Stimulated activated CD8-positive, alpha-beta memory T cell treated with anti-CD3 and anti-CD28 coated beads, Interleukin-7, amount 100 ng/mL, for 48 hours (primary cell): Measurements from ENCODE around the gene USP48.
"Not testable (repeated sequence)": the region's sequence is repeated elsewhere in the genome, so short reads cannot be mapped to it uniquely, and the experiment has no call there.

Source experiments
- DNase-seq, 2 donors: peaks; one replicate each; pipeline ENCODE4 v3.0.0-alpha.2; 2020; ENCODE audit warnings: low read depth in 1 of 2; ENCODE audit errors: extremely low read depth in 1 of 2

USP48 gene

DNA sequence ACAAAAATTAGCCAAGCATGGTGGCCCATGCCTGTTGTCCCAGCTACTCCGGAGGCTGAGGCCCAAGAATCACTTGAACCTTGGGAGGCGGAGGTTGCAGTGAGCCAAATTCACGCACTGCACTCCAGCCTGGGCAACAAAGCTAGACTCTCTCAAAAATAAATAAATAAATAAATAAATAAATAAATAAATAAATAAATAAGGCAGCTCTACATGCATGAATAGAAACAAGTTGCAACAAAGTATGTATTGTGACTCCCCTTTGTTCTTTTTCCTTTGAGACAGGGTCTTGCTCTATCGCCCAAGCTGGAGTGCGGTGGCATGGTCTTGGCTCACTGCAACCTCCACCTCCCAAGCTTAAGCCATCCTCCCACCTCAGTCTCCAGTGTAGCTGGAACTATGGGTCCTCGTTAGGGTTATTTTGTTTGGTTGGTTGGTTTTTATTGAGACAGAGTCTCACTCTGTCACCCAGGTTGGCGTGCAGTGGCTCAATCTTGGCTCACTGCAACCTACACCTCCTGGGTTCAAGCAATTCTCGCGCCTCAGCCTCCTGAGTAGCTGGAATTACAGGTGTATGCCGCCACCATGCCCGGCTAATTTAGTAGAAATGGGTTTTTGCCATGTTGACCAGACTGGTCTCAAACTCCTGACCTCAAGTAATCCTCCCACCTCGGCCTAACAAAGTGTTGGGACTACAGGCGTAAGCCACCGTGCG is 8.0 kb downstream of the USP48 start:
- no peak for DNase-seq

DNA sequence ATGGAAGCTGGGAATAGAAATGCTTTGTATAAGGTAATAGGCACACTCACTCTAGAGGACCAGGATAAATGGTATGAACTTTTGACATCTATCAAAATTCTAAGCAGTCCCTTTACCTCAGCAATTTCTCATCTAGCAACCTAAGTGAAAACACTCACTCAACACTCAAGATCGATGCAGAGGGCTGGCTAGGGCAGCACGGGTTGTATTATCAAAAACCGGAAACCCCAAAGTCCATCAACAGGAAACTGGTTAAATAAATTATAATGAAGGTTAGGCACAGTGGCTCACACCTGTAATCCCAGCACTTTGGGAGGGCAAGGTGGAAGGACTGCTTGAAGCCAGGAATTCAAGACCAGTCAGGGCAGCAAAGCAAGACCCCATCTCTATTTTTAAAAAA is 9.4 kb downstream of the USP48 start:
- DNase-seq, result no peak

DNA sequence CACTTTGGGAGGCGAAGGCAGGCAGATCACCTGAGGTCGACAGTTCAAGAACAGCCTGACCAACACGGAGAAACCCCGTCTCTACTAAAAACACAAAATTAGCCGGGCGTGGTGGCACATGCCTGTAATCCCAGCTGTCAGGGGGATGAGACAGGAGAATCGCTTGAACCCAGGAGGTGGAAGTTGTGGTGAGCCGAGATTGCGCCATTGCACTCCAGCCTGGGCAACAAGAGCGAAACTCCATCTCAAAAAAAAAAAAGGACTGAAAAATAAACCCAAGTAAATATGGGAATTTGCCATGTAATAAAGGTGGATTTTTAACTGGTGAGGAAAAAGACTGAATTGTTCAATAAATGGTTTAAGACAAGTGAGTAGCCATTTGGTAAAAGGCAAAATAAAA is 11.3 kb downstream of the USP48 start:
- DNase-seq, result not testable (repeated sequence)

DNA sequence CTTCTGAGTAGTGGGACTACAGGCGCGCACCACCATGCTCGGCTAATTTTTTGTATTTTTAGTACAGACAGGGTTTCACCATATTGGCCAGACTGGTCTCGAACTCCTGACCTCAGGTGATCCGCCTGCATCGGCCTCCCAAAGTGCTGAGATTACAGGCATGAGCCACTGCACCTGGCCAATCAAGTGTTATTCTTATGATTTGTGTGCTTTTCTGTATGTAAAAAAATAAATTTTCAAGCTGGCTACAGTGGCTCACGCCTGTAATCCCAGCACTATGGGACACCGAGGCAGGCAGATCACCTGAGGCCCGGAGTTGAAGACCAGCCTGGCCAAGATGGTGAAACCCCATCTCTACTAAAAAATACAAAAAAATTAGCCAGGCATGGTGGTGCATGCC is 12.3 kb downstream of the USP48 start:
- DNase-seq, result not testable (repeated sequence)

DNA sequence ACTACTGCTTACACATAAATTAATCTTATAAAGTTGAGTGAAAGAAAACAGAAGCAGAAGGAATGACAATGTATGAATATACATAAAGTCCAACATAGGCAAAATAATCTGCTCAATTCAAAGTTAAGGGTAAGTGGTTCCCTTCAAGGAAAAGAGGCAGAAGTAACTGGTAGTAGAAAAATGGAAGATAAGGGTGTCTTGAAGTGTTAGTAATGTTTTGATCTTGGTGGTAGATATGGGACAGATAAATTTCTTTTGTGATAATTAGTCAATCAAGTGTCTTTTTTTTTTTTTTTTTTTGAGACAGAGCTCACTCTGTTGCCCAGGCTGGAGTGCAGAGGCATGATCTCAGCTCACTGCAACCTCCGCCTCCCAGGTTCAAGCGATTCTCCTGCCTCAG is 12.7 kb downstream of the USP48 start:
- no peak for DNase-seq

DNA sequence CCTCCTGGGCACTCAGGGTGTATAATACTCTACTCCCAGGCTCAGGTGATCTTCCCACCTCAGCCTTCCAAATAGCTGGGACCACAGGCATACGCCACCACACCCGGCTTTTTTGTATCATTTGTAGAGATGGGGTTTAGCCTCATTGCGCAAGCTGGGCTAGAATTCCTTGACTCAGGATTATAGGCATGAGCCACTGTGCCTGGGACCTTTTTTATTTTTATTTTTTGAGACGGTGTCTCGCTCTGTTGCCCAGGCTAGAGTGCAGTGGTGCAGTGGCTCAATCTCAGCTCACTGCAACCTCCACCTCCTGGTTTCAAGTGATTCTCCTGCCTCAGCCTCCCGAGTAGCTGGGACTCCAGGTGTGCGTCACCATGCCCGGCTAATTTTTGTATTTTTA is 15.8 kb downstream of the USP48 start:
- DNase-seq, result not testable (repeated sequence)

DNA sequence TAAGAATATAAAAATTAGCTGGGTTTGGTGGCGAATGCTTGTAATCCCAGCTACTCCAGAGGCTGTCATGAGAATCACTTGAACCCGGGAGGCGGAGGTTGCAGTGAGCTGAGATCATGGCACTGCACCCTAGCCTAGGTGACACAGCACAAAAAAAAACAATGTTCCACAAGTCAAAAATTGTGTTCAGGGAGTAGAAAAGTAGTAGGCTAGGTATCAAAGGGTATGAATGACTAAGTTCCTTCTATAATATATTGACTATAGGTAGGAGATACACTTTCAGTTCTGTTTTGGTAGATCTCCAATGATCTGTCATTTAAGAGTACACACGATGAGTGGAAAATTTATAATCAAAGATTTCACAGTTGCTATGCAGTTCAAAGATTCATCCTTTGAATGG is 16.7 kb downstream of the USP48 start:
- no peak for DNase-seq

DNA sequence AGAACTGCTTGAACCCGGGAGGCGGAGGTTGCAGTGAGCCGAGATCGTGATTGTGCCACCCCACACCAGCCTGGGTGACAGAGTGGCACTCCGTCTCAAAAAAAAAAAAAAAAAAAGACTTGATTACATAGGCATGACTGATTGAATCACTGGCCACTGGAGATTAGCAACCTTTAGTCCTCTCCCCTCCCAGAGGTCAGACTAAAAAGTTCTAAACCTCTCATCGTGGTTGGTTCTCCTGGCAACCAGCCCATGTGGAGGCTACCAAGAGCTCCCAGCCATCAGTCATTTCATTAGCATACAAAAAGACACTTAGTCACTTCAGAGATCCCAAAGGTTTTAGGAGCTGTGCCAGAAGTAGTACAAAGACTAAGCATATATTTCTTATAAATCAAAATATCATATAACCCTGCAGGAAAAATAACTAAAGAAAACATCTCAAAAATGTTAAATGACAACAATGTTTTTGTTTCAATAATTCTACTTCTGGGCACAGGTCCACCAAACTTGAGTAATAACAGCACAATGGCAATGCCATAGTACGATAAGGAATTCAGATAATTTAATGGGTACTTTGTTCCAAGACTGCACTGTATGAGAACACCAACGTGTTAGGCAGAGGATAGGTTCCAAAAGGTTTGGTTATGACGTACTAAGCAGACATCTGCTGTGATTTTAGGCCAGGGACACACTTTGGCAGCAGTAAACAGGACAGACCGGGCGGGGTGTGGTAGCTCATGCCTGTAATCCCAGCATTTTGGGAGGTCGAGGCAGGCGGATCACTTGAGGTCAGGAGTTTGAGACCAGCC is 18.1 kb downstream of the USP48 start:
- DNase-seq, result no peak

DNA sequence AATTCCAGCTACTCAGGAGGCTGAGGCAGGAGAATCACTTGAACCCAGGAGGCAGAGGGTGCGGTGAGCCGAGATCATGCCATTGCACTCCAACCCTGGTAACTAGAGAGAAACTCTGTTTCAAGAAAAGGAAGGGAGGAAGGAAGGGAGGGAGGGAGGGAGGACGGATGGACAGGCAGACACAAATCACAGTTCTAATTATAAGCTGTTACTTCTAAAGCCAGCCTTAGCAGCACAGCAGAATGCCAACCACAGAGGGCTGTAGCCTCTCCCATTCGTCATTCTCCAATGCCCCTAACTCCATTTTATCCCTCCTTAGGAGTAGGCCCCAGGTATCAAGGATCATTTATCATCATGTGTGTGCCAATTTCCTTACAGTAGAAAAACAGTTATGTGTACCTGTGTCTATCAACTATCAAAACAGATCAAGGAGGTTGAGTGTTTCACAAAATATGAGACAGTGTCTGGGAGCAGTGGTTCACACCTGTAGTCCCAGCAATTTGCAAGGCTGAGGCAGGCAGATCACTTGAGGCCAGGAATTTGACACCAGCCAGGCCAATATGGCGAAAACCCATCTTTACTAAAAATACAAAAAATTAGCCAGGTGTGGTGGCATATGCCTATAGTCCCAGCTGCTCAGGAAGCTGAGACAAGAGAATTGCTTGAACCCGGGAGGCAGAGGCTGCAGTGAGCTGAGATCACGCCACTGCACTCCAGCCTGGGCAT is 19.1 kb downstream of the USP48 start:
- no peak for DNase-seq

DNA sequence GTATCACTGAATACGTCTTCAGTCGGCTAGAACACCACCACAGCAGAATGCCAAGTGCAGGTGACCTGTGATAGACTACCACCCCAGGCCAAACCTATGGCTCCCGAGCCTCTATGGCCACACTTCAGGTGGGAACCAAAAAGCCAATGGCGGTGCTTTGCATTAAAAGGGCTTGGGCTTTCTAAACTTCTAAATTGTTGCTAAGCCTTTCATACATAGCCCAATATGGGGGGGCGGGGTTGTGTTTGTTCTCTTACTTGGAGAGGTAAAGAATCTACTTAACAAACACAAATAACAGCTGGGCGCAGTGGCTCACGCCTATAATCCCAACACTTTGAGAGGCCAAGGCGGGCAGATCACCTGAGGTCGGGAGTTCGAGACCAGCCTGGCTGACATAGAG is 19.7 kb downstream of the USP48 start:
- no peak for DNase-seq

DNA sequence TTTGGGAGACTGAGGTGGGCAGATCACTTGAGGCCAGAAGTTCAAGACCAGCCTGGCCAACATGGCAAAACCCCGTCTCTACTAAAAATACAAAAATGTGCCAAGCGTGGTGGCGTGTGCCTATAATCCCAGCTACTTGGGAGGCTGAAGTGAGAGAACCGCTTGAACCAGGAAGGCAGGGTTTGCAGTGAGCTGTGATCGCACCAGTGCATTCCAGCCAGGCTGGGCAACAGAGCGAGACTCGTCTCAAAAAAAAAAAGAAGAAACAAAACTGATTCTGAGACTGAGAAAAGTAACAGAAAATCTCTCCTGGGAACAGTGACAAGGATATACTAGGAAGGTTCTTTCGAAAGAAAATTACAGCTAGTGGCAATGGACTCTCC is 20.9 kb downstream of the USP48 start:
- no peak for DNase-seq

DNA sequence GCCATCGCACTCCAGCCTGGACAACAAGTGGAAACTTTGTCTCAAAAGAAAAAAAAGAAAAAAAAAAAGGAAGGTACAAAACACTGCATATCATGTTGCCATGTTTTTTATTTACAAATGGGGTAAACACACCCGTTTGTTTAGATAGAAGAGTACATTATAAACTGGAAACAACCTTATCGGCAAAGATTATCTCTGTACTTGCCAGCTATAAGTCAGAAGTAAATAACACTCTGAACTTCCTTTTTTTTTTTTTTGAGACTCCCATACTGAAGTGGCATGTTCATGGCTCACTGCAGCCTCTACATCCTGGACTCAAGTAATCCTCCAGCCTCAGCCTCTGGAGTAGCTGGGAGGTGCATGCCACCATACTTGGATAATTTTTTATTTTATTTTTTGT is 21.9 kb downstream of the USP48 start:
- DNase-seq, result no peak

DNA sequence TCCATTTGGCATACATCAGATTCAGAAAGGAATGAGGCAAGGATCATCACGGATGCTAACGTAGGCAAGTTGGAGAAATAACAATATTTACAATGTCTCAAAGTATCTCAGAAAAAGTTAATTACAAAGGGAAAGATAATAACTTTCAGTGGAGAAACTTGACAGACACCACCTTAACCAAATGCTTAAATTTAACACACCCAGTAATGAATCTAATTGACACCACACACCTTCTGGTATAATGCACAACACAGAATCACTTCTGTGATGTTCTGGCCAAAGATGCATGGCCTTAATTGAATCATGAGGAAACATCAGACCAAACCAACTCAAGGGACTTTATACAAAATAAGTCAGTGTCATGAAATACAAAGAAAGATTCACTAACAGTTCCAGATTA is 23.1 kb downstream of the USP48 start:
- DNase-seq, result no peak

DNA sequence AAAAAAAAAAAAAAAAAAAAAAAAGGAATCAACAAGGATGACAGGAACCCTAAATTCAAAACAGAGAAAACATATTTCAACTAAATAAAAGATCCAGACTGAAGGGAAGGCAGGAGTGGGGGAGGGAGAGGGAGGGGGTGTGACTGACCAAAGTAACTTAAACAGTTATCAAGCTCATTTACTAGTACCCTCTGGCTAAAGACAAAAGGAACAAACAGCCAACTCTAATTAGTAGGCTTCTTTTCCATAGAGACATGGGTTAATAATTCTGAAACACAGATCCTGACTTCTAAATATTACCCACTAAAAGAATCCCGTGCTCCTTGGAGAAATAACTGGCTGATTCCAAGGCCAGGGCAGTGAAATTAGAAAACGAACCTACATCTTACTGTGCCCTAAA is 23.8 kb downstream of the USP48 start:
- no peak for DNase-seq

DNA sequence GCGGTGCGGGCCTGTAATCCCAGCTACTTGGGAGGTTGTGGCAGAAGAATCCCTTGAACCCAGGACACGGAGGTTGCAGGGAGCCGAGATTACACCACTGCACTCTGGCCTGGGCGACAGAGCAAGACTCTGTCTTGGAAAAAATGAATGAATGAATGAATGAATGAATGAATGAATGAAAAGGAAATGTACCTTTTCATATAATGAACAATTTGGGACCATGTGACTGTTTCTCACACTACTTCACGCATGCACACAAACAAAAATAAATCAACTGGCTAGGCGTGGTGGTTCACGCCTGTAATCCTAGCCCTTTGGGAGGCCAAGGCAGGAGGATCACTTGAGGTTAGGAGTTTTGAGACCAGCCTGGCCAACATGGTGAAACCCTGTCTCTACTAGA is 24.3 kb downstream of the USP48 start:
- no peak for DNase-seq

DNA sequence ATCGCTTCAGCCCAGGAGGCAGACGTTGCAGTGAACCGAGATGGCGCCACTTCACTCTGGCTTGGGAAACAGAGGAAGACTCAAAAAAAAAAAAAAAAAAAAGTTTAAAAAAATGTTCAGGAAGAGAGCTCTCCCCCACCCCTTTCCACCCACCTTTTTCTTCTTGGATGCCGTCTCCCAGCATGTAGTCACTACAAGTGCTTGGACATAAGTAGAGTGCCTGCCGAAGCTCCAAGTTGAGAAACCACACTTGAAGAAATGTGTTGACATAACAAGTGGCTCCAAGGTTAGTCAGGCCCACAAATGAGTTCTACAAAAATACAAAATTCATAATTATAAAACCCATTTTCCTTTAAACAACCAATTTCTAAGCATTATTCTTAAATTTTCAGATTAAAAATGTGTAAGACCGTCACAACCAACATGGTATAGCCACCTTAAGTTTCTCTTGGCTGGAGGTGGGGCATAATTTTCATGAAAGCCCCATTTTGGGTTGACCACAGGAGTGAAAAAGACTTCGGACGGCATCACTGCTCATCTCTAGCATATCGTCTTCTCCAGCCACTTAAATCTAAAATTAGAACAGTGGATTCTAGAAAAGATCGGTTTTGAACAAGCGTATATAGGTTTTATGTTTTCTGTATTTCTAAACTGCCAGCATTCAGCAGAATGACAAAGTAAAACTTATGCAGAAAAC is 26.4 kb downstream of the USP48 start:
- DNase-seq, result no peak

DNA sequence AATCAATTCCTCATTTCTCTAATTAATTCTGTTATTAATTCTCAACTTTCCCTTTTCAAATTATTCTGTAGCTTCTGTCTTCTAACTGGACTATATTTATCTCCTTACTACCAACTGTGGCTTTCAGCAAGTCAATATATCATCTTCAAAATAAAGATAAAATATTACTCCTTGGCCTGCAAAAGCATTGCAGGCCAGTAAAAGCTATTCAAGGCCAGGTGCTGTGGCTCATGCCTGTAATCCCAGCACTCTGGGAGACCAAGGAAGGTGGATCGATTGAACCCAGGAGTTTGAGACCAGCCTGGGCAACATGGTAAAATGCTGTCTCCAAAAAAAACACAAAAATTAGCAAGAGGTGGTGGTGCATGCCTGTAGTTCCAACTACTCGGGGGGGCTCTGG is 27.9 kb downstream of the USP48 start:
- DNase-seq, result no peak

DNA sequence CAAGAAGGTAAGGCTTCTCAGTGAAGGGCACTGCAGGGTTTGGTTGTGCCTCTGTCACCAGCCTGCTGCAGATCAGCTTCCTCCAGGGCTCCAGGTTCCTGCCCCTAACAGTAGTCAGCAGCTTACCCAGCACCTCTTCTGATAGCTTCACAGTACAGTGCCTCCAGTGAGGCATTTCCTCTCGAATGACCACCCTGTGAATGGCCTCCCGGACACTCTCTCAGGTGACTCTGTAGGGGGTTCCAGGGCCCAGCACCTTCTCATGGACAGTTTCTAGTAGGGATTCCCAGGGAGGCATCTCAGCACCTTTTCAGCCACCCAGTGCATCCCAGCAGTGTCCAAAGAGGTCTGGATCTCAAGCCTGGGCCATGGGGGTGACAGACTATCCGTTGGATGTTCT is 28.4 kb downstream of the USP48 start:
- no peak for DNase-seq

DNA sequence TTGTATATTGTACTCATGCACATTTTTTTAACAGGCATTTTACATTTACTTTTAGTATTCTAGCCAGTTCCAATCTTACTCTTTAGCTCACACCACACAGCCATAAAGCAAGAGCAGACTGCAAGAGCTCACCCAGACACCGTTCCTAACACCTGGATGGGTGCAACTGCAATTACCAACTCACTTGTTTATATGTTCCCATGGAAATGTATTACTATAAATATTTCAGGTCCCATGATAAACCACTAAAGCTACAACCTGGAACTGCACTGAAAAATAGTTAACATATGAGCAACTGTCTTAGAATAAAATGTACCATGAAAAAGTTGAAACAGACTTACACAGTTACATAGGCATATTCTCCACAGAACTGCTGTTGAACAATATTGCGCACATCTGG is 30.8 kb downstream of the USP48 start:
- no peak for DNase-seq

DNA sequence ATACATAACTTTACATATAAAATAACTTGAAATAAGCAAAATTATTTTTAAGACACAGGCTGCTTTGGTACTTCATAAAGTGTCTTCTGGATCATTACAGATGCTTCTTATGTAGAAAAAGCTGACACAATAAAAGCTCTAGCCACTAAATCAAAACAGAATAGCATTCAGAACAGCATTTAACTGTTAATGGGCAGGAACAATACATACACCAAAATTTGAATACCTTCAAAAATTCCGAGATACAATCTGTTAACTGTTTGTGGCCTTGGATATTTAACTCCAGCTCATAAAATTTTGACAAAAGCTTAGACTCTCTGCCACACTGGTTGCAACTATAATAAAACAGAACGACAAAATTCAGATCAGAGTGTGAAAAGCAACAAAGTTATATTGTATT is 31.7 kb downstream of the USP48 start:
- no peak for DNase-seq

DNA sequence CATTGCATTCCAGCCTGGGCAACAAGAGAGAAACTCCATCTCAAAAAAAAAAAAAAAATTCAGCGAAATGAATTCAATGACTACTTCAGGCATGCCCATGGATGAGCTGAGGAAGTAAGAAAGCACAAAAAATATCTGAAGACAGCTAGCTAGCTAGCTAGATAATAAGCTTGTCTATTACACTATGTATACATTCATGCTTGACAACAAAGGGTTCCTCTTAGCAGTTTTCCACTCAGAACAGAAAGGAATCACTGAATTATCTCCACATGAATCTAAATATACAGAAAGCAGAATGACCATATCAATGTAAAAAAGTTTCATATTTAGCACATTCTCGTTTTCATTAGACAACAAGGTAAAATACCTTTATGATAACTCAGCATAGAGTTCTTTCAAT is 32.1 kb downstream of the USP48 start:
- no peak for DNase-seq
